Panc1 (cell line): ENCODE measurements around the gene ALOX12.

Experiments
- POLR2AphosphoS5 ChIP-seq: IDR thresholded peaks from 2 replicates; pipeline ENCODE4 v1.6.1; 2012; ENCODE audit warnings: mild to moderate bottlenecking, low read depth, low read length, moderate library complexity
- TCF7L2 ChIP-seq: IDR thresholded peaks from 2 replicates; pipeline ENCODE4 v1.6.1; 2011; ENCODE audit warnings: mild to moderate bottlenecking, low read depth, low read length, inconsistent platforms
- TF ChIP-seq, protein P1 (sequence below): fragments of 450-650 bp; IDR thresholded peaks from 2 replicates; pipeline ENCODE4 v1.5.1; 2017; ENCODE audit warnings: mild to moderate bottlenecking
- TF ChIP-seq, protein P2 (sequence below), 2 experiments: IDR thresholded peaks; 2 replicates each; pipeline ENCODE4 v1.6.1; 2011 to 2012; ENCODE audit warnings: low read depth in 2 of 2, control low read depth in 1 of 2, low read length in 1 of 2, mild to moderate bottlenecking in 1 of 2, moderate library complexity in 1 of 2; ENCODE audit not compliant: insufficient read depth in 1 of 2

DNA sequence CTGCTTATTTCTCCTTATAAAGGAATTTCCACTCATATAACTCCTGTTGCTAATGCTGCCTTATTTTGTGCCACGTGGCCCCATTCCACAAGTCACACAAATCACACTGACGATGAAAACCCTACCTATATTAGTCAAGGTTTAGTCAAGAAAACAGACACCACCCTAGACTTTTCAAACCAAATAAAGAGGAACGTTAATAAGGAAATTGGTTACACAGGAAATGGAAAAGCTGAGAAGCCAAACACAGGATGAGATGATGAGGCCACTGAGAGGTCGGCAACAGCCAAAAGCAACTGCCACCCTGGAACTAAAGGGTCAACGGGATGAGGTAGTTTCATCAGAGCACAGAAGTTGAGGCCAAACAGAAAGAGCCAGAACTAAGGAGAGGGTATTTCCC, 47.3 kb upstream of the ALOX12 start:
- TF ChIP-seq, protein P1, sequence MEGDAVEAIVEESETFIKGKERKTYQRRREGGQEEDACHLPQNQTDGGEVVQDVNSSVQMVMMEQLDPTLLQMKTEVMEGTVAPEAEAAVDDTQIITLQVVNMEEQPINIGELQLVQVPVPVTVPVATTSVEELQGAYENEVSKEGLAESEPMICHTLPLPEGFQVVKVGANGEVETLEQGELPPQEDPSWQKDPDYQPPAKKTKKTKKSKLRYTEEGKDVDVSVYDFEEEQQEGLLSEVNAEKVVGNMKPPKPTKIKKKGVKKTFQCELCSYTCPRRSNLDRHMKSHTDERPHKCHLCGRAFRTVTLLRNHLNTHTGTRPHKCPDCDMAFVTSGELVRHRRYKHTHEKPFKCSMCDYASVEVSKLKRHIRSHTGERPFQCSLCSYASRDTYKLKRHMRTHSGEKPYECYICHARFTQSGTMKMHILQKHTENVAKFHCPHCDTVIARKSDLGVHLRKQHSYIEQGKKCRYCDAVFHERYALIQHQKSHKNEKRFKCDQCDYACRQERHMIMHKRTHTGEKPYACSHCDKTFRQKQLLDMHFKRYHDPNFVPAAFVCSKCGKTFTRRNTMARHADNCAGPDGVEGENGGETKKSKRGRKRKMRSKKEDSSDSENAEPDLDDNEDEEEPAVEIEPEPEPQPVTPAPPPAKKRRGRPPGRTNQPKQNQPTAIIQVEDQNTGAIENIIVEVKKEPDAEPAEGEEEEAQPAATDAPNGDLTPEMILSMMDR = no peak
- TF ChIP-seq, protein P2, sequence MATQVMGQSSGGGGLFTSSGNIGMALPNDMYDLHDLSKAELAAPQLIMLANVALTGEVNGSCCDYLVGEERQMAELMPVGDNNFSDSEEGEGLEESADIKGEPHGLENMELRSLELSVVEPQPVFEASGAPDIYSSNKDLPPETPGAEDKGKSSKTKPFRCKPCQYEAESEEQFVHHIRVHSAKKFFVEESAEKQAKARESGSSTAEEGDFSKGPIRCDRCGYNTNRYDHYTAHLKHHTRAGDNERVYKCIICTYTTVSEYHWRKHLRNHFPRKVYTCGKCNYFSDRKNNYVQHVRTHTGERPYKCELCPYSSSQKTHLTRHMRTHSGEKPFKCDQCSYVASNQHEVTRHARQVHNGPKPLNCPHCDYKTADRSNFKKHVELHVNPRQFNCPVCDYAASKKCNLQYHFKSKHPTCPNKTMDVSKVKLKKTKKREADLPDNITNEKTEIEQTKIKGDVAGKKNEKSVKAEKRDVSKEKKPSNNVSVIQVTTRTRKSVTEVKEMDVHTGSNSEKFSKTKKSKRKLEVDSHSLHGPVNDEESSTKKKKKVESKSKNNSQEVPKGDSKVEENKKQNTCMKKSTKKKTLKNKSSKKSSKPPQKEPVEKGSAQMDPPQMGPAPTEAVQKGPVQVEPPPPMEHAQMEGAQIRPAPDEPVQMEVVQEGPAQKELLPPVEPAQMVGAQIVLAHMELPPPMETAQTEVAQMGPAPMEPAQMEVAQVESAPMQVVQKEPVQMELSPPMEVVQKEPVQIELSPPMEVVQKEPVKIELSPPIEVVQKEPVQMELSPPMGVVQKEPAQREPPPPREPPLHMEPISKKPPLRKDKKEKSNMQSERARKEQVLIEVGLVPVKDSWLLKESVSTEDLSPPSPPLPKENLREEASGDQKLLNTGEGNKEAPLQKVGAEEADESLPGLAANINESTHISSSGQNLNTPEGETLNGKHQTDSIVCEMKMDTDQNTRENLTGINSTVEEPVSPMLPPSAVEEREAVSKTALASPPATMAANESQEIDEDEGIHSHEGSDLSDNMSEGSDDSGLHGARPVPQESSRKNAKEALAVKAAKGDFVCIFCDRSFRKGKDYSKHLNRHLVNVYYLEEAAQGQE (IDR thresholded peaks at IDR 0.05; ENCODE audit: insufficient read depth in 1 of 2, low read depth in 2 of 2, low read length in 1 of 2) = no peak
- TF ChIP-seq POLR2AphosphoS5 (no peak), TCF7L2 (no peak)
